Activated CD4-positive, CD25-positive, alpha-beta regulatory T cell treated with anti-CD3 and anti-CD28 coated beads, Interleukin-2, amount 50 U/mL, for 24 hours (primary cell): Measurements from ENCODE around the gene TMCO4.
"Not testable (repeated sequence)": the region's sequence is repeated elsewhere in the genome, so short reads cannot be mapped to it uniquely, and the experiment has no call there.

ENCODE experiments used
- ATAC-seq, 2 donors: fragments of 150-1000 bp; cut with Tn5 transposase; one replicate each; pipeline ENCODE4 v1.10.0; 2021; ENCODE audit warnings: mild to moderate bottlenecking in 1 of 2, moderate library complexity in 1 of 2

The TMCO4 gene

DNA sequence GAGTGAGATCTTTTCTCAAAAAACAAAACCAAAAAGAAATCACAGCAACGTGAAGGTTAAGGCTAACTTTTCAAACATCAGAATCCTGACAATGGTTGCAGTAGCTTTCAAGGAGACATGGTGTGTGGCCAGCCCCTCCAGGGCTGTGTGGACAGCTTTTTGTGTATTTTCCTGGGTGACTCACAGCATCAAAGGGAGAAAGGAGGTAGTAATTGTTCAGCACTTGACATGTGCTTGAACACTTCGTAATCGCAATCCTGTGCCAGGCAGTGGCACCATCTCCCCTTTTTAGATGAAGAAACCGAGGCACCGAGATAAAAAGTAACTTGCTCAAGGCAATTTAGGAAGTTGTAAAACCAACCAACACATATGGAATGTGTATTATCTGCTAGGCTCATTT lies 145.3 kb downstream of the TMCO4 start:
- ATAC-seq: no peak

DNA sequence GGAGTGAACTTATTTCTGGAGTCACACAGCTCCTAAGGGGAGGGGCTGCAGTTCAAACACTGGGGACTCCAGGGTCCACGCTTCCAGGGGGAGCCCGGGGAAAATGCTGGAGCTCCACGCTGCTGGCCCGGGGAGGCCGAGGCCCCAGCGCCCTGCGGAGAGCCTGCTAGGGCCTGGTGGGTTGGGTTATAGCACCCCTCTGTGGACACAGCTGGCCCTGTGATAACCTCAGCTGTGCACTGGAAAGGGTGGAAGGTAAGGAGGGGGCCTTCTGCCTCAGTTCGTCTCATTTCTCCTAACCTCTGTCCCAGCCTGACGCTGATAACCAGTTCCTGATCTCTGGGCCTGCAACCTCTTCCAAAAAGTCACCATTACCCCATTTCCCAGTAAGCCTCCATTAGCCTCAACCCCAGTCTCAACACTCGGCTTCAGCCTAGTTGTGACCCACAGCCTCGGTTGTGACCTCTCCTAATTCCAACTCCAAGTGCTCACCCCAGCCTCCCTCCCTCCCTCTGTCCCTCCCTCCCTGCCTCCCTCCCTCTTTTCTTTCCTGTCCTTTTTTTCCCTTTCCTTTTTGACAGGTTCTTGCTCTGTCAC lies 148.5 kb downstream of the TMCO4 start:
- ATAC-seq: peak; percentile 61 to 63

DNA sequence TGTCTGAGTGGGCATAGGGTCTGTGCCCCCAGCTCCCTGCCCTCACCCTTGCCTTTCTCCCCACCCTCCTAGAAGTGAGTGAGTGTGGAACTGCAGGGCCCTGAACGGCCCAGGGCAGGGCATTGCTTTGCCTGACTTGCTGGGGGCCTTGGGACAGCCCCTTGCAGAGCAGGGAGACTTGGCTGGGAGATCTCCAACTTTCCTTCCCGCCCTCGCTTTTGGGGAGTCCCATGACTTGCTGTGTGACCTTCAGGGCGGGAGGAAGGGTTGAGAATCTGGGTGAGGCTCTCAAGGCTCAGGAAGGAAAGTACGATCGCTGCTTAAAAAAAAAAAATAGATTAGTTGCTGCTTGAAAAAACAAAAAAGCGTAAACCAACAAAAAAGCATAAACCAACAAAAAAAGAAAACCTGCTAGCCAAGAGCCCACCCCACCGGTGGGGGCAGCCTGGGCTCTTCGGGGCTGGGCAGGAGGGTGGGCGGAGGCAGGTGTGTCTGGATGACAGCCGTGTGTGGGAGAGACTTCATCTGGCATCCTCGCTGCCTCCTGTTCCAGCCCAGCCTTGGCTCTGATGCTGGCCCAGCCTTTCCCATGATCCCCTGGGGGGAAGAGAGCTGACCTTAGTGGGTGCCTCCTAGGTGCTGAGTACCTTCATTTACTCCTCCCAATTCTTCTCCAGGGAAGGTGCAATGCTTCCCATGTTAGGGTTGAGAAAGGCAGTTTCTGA lies 149.1 kb downstream of the TMCO4 start:
- no peak for ATAC-seq

DNA sequence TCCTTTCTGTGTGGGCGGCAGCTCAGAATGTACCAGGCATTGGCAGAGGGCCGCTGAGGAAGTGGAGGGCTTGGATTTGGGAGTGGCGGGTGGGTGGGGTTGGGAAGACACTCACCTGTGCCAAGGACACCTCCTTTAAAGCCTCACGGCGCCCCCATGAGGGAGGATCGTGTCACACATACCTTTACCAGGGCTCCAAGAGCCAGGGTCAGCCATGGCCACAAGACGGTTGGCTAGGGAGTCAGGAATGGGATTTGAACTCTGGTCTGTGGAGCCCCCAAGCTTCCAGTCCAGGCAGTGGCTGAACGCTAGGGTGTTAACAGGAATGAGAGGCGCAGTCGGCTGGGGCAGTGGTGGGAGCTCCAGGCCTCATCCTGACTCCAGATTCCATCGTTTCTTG lies 151.0 kb downstream of the TMCO4 start:
- no peak for ATAC-seq

DNA sequence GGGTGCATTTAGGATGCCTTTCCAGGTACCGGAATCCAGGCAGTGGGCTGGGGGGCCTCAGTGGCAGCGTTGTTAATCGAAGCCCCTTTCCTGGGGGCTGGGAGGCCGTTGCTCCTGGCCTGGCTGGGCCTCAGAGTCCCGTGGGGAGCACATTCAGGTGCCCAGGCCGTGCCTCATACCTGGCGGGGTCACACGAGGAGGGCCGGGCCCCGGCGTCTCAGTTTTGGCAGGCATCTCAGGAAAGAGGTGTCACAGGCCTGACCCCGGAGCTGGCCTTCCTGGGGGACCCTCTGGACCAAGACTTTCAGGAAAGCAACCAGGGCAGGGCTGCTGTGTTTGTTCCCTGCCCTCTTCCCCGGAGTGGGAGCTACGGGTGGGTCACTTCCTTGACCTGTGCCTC lies 151.5 kb downstream of the TMCO4 start:
- no peak for ATAC-seq

DNA sequence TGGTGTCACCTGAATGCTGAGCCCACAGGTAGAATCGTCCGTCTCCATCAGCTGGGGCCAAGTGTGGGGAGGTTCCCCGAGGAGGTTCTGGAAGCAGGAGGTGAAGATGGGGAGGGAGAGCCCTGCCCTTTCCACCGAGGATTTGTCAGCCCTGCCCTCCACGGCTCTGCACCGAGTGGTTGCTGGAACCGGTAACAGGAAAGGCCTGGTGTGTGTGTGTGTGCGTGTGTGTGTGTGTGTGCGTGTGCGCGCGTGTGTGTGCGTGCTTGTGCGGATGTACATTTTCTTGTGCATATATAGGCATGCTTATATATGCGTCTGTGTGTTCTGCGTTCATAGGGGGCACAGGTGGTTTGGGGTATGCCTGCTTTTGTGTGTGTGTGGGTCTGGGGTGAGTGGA lies 152.1 kb downstream of the TMCO4 start:
- no peak for ATAC-seq

DNA sequence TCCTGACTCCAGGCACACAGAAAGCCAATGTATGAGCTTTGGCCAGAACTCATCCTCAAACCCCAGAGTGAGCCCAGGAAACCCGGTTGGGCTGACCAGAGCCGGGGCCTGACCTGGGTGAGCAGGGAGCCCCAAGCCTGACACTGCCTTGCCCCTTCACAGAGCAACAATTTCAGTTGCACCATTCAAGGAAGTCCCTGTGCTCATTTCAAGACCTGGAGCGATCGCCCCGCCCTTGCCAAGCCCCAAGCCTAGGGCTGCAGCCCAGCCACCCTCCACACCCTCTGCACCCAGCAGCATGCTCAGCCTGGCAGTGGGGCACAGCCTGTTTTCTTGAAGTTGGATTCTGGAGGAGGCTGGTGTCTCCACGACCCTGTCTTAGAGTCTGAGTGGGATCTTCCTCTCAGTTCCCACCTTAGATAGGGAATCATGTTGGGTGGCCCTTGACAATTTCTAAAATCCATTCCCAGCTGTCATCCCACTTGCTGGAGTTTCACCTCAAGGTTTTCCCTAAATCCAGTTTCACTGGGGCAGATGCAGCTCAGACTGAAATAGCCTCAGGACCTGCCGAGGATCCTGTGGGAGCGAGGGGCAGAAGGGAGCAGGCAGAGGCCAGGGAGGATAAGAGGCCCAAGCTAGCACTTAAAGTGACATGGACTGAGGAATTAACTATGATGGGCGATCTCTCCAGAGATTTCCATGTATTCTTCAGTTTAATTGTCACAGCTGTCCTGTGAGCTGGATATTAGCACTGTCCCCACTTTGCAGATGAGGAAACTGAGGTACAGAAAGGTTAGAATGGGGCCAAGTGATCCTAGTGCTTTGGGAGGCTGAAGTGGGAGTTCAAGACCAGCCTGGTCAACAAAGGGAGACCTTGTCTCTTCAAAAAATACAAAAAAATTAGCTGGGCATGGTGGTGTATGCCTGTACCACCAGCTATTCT lies 153.1 kb downstream of the TMCO4 start:
- no peak for ATAC-seq

DNA sequence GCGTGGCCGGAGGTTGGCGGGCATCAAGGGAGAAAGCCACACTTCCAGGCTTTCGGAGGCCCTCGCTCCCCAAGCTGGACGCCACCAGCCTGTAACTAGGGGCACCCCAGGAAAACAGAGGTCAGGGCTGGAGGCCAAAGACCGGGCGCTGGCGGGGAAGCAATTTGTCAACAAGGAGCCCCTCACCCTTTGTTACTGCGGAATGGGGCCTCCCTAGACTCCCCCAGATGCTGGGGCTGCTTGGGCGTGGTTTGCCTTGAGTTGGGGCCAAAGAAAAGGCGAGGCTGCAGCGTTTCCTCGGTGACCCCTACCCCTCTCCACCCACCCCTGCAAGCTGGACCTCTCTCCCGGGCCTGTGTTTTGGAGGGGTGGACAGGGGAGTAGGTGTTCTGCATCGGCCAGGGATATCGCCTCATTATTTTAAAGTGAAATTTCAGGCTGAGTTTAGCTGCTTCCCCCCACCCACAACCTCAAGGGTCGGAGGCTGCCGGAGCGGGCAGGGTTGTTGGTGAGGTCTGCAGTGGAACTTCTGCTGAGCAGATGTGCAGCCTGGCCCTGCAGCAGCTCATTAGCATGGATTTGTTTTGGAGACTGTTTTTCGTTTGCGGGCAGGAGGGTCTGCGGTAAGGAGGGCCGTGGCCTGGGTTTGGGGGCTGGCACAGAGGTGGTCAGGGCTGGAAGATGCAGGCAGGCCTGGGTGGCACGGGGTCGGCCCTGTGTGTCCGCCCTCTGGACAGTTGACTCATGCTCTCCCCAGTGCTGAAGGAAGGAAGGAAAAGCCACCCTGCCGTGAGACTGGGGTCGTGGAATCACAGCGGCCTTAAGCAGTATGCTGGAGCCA lies 154.1 kb downstream of the TMCO4 start:
- ATAC-seq: no peak

DNA sequence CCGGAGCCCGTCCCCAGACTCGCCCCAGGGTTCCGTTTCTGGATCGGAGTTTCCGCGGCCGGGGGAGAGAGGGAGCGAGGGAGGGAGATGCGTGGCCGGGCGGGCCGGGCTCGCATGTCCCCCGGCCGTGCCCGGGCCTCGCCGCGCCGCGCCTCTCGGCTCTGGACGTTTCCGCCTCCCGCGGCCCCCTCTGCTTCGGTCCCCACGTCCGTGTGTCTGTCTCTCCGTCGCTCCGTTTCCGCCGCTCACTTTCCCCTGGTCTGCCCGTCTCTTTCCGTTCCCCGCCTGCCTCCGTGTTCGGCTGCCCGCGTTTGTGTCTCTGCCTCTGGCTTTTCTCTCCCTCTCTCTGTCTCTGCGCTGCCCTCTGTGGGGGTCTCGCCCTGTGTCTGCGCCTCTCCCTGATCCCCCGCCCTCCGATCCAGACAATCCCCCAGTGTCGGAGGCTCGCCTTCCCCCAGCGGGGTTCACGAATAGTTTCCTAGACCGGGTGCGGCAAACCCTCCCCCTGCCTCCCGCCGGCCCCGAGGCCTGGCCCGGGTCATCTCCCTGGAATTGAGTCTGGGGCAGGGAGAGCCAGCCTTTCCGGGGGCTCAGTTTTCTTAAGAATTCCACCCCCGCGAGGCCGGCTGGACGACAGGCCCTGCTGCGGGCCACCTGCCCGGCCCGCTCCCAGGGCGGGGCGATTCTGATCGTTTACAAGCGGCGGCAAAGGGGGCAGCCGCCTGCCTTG lies 154.9 kb downstream of the TMCO4 start:
- peak; percentile 44 to 45 for ATAC-seq

DNA sequence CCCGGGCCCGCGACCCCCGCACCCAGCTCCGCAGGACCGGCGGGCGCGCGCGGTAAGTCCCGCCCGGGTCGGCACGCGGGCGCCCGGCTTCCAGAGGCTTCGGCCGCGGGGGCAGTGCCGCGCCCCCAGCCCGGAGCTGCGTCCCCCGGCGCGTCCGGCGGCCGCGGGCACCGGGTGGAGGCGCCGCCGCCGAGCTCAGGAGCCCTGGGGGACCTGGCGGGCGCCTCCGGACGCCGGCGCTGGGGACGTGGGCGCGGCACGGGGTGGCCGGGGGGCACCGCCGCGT lies 155.4 kb downstream of the TMCO4 start:
- peak in 1 of 2 donors; percentile 8 for ATAC-seq

DNA sequence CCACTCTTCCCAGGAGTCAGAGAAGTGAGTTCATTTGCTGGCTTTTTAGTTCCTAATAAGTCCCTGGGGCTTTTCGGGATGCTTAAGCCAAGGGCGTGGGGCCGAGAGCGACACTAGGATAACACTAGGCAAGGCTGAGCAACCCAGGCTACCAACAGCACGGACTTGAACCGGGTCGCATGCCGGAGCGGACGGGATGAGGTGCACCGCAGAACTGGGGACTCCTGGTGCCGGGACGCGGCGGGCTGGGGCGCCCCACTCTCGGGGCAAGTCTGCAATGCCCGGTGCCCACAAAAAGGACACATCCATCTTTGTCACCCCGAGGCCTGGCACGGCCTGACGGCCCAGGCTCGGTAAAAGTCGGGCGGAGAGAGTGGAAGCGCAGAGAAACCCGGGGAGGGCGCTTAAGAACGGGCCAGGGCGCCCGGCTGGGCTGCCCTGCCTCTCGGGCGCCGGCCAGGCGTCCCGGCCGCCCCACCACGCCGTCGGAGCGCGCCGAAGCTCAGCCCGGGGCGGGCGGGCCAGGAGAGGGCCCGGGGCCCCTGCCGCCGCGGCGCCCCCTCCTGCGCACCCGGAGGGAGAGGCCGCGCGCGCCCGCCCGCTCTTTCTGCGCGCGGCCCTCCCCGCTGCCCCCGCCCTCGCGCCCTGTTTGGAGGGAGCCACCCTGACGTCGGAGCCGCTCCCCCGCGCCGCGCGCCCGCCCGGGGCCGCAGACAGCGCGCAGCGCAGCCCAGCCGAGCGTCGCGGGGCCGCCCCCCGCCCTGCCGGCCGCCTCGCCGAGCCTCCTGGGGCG lies 155.9 kb downstream of the TMCO4 start, which contains the start of gene NBL1:
Gene NBL1, plus strand, starts transcription at position 710 of the 793 bp plus-strand sequence. CDS start 10,720 bp downstream, outside the sequence.
- ATAC-seq: peak; percentile 72 to 80

DNA sequence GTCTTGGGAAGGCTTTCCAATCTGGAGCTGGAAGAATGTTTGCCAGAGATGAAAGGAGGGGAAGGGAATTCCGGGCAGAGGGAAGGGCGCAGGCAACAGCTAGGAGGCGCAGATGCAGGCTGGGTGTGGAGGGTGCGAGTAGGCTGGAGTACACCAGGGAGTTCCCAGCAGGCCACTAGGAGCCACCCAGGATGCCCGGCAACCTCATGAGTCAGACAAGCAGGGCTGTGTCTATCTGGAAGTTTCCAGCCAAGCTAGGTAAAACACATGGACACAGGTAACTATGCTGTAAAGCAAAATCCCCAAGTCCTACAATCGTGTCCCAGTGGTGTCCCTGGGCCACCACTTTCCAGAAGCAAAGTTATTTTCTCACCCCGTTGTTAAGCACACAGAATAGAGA lies 156.6 kb downstream of the TMCO4 start:
- ATAC-seq: no peak

DNA sequence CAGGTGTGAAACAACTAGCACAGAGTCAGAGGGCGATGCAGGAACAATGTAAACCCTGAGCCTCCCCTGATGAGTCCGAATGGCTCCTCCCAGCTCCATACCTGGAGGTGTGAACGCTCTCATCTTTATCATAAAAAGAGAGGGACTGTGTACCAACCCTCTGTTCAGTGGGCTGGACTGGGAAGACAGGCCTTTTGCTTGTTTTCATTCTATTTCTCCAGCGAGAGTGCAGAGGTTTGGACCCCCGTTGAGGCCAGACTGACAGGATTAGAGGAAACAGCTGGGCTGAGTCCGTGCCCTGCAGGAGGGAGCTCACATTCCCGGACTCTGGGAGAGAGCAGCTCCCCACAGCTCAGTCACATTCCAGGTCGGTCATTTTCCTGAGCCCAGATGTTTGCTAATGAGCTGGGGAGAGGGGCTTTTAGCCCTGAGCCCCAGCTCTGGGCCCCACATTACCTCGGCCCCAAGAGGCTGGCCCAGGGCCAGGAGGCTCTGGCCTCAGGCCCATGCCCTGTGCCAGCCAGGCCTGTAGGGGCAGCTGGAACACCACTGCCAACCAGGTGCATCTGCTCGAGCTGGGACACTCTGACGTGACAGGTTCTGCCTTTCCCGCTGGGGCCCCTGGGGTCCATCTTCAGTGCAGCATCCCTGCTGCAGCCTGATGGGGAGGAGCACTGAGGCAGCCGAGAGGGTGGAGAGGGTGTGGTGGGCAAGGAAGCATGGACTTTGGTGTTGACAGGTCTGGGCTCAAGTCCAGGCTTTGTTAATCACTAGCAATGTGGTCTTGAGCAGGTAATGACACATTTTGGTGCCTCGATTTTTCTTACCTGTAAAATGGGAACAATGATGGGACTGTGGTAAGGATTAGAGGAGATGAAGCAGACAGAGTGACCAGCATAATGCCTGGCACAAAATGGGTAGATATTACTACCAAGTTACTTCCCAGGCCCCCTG lies 159.1 kb downstream of the TMCO4 start:
- ATAC-seq: no peak

DNA sequence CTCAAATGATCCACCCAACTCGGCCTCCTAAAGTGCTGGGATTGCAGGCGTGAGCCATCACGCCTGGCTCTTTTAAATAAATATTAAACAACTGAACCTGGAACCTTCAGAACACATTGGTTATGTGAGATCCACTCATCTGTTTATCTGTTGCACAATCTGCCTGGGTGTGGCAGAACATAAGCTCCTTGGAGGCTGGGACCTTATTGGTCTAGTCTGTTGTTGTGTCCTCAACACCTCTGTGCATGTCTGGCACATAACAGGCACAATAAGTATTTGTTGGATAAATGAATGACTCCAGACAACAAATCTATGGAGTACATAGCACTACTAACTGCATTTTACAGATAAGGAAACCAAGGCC lies 159.7 kb downstream of the TMCO4 start:
- ATAC-seq: no peak

DNA sequence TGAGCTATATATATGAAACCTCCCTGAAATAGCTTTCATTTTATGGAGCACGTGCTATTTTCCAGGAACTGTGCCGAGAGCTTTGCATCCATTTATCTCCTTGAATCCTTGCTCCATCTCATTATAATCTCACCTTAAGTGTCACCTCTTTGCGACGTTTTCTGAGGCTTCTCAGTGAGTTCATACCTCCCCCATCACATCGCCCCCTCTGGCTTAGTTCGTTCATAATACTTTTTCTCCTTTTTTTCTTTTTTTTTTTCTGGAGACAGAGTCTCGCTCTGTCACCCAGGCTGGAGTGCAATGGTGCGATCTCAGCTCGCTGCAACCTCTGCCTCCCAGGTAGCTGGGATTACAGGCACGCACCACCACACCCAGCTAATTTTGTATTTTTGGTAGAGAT lies 160.5 kb downstream of the TMCO4 start:
- not testable (repeated sequence) for ATAC-seq

DNA sequence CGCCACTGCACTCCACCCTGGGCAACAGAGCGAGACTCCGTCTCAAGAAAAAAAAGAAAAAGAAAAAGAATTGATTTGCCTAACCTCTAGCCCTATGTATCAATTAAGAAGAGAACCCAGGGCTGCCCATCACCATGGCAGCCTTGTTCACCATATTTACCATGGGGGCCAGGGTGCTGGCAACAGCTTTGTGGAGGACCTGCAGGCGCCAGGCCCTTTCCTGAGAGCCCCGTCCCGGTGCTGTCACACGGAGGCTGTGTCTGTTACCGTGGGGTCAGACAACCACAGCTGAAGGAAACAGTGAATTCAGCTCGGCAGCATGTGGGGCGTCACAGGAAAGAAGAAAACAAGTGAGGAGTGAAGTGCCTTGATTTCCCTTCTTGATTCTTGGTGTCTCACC lies 162.1 kb downstream of the TMCO4 start:
- no peak for ATAC-seq

DNA sequence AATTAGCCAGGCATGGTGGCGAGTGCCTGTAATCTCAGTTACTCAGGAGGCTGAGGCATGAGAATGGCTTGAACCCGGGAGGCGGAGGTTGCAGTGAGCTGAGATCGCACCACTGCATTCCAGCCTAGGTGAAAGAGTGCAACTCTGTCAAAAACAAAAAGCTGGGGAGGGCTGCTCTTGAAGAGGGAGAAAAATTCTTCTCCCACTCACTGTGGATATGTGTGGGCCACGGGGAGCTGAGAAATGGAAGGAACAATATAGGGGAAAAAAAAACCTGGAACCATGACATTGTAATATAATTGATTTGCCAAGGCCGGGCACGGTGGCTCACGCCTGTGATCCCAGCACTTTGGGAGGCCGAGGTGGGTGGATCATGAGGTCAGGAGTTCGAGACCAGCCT lies 163.0 kb downstream of the TMCO4 start:
- not testable (repeated sequence) for ATAC-seq

DNA sequence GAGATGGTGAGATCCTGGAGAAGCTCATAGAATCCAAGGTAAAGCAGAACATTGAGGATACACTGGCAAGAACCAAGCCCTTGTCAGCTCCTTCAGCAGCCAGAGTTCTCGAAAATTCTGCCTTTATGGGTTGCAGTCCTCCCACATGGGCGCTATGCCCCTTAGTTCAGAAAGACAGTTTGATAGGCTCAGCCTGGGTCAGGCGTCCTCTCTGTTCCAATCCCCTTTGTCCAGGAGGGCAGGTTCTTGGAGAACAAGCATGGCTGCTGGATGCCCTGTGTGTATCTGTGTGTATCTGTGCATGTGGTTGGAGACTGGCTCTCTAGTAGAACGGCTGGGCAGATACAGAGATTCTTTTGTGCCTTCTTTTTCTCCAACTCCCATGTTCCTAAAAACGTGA lies 163.7 kb downstream of the TMCO4 start:
- ATAC-seq: no peak

DNA sequence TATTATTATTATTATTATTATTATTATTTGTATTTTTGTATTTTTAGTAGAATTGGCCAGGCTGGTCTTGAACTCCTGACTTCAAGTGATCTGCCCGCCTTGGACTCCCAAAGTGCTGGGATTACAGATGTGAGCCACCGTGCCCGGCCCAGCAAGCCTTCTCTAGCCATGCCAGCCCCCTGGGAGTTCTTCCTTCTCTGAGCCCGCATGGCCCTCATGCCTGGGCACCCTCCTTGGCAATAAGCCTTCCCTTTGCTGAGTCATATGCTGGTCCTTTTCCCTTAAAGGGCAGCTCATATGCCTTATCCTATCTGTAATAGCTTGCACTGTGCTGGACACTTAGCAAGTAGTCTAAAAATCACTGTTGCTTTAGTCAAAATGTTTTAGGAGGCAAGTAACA lies 164.1 kb downstream of the TMCO4 start:
- ATAC-seq: no peak

DNA sequence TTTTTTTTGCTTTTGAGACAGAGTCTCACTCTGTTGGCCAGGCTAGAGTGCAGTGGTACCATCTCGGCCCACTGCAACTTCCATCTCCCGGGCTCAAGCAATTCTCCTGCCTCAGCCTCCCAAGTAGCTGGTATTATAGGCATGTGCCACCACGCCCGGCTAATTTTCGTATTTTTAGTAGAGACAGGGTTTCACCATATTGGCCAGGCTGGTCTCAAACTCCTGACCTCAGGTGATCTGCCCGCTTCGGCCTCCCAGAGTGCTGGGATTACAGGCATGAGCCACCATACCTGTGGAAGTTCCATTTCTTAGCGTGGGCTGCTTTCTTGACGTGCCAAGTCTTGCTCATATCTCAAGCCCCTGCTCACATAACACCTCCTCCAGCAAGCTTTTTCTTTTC lies 164.7 kb downstream of the TMCO4 start:
- not testable (repeated sequence) for ATAC-seq
